ENCODE results near the gene TDRD7. TPM values are rescaled to one million over a fixed set of nuclear protein-coding genes. Genes with fewer than 3 reads are reported as not detected.

TDRD7 gene
- polyA plus RNA-seq, 1 of the 3 experiments (the other 2 are of a cell fraction): 4.9 TPM

DNA sequence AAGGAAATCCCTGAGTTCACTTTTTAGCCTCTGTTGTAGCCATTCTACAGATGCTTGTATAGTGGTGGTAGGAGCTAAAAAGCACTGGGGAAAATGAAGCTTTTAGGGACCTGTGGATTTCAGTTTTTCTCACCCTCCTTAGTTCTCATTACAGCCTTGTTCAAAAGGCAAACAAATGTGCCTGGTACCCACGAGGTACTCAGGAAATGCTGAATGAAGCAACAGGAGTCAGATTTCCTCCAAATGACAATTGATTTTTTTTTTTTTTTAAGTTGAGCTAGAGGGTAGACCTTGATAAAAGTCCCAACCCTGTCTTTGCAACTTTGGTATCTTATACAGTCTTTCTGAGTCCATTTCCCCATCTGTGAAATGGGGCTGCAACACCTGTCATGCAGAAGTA, 68.3 kb downstream of the TDRD7 start:
- CTCF ChIA-PET: interaction anchor here (0.8 to 4.7 kb wide), 9 partner anchors 9 to 136 kb away, joined by 3 to 59 read pairs (median 5); partner anchors contain the start of genes TDRD7 and TMOD1

DNA sequence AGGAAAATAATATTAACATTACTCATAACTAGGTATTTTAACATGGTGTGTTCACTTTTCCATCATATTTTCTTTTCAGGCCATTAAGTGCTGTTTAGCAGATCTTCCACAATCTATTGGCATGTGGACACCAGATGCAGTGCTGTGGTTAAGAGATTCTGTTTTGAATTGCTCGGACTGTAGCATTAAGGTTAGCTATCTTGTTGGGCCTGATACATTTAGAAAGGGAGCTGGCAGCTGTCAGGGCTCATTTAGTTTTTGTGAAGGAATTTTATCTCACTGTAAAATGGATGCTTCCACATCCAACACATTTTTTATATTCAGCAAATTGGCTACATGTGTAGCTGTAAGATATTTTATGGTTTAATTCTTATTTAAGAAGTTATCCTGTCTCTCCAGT, 68.9 kb downstream of the TDRD7 start:
- no peak overlapping the region for H3K4me3 ChIP-seq (ENCODE audit: low read depth in 2 of 2, low read length in 1 of 2)
- H3K27ac ChIP-seq (ENCODE audit: low read depth in 2 of 2, low read length in 1 of 2): peak overlapping the region in 1 of 2 experiments; percentile 69; a peak in 2 of 4 replicates
- no peak overlapping the region for H3K9ac ChIP-seq
- H3K36me3 ChIP-seq (replicated peaks in 1 of 2; ENCODE audit: control insufficient read depth in 1 of 2, insufficient read depth in 2 of 2, low read length in 1 of 2): peaks cover 13 to 33% of the 10 kb centered on the region in 2 experiments
- ChIA-PET CTCF (interaction anchor here (0.9 to 4.7 kb wide), 10 partner anchors 8 to 135 kb away, joined by 3 to 59 read pairs (median 5); partner anchors contain the start of genes TDRD7 and TMOD1), POLR2A (interaction anchor here (1.3 to 1.6 kb wide), 2 partner anchors 21 to 75 kb away, joined by 4 to 7 read pairs; partner anchors contain the start of gene TMOD1)
- no peaks in the 10 kb centered on the region for H3K9me3 ChIP-seq
- peak; percentile 58 for DNase-seq
- H3K4me2 ChIP-seq: no peak overlapping the region
- WGBS (ENCODE audit: low lambda C conversion rate): 38% methylated on average over 1 of the region's 1 CpG
- H2AFZ ChIP-seq (ENCODE audit: low read depth): no peak overlapping the region
- no peaks in the 10 kb centered on the region for H4K20me1 ChIP-seq (ENCODE audit: insufficient read depth)
- H3K9me2 ChIP-seq: no peaks in the 10 kb centered on the region; the same call in 1 of the 2 replicates
- peaks cover 0 to 29% of the 10 kb centered on the region in 2 experiments; a peak in 2 of 4 replicates for H3K4me1 ChIP-seq (ENCODE audit: control insufficient read depth in 1 of 2, insufficient read depth in 2 of 2, low read depth in 1 of 2, low read length in 1 of 2)
- no peaks in the 10 kb centered on the region for H3F3A ChIP-seq (replicated peaks; ENCODE audit: insufficient read depth)
- H3K27me3 ChIP-seq (ENCODE audit: insufficient read depth): no peaks in the 10 kb centered on the region
- no peaks in the 10 kb centered on the region for H3K79me2 ChIP-seq (ENCODE audit: insufficient read depth)
- peak; percentile 77 for TF ChIP-seq POLR2AphosphoS5 (IDR thresholded peaks at IDR 0.05; ENCODE audit: low read depth, low read length)
- TF ChIP-seq GABPA (IDR thresholded peaks at IDR 0.05; ENCODE audit: low read depth): no peak
- no peak for TF ChIP-seq TAF1 (IDR thresholded peaks at IDR 0.05; ENCODE audit: borderline replicate concordance, low read depth, low read length)
- TF ChIP-seq NRF1 (IDR thresholded peaks at IDR 0.05; ENCODE audit: low read depth, low read length): no peak
- peak; percentile 68; the same call in 1 of the 2 replicates for TF ChIP-seq FOXJ3 (CRISPR knock-in tag; IDR thresholded peaks at IDR 0.05)
- TF ChIP-seq MEF2A (IDR thresholded peaks at IDR 0.05; ENCODE audit: borderline replicate concordance, low read depth): no peak
- peak in 1 of 2 experiments; percentile 23; a peak in 2 of 4 replicates for TF ChIP-seq EP300 (IDR thresholded peaks at IDR 0.05; ENCODE audit: borderline replicate concordance in 1 of 2, low read depth in 1 of 2, low read length in 1 of 2)
- TF ChIP-seq, protein P1, sequence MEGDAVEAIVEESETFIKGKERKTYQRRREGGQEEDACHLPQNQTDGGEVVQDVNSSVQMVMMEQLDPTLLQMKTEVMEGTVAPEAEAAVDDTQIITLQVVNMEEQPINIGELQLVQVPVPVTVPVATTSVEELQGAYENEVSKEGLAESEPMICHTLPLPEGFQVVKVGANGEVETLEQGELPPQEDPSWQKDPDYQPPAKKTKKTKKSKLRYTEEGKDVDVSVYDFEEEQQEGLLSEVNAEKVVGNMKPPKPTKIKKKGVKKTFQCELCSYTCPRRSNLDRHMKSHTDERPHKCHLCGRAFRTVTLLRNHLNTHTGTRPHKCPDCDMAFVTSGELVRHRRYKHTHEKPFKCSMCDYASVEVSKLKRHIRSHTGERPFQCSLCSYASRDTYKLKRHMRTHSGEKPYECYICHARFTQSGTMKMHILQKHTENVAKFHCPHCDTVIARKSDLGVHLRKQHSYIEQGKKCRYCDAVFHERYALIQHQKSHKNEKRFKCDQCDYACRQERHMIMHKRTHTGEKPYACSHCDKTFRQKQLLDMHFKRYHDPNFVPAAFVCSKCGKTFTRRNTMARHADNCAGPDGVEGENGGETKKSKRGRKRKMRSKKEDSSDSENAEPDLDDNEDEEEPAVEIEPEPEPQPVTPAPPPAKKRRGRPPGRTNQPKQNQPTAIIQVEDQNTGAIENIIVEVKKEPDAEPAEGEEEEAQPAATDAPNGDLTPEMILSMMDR (IDR thresholded peaks at IDR 0.05): no peak
- TF ChIP-seq GATA2 (CRISPR knock-in tag; IDR thresholded peaks at IDR 0.05): peak; percentile 62; the same call in 1 of the 2 replicates
- no peak for TF ChIP-seq MXI1 (IDR thresholded peaks at IDR 0.05; ENCODE audit: low read depth, low read length)
- no peak for TF ChIP-seq FOSL2 (IDR thresholded peaks at IDR 0.05; ENCODE audit: borderline replicate concordance, low read depth)
- TF ChIP-seq CHD2 (IDR thresholded peaks at IDR 0.05; ENCODE audit: low read length, partially characterized antibody): peak; percentile 88
- peak; percentile 100 for TF ChIP-seq RCOR1 (IDR thresholded peaks at IDR 0.05; ENCODE audit: low read length)
- peak; percentile 12; the same call in 1 of the 2 replicates for TF ChIP-seq JUND (IDR thresholded peaks at IDR 0.05)
- TF ChIP-seq PBX3 (IDR thresholded peaks at IDR 0.05): peak; percentile 66

More for the DNA sequence above, 68.3 kb downstream of the TDRD7 start:
- Histone ChIP-seq H3K36me3 (replicated peaks in 1 of 2; ENCODE audit: control insufficient read depth in 1 of 2, insufficient read depth in 2 of 2, low read length in 1 of 2) (peaks cover 13 to 30% of the 10 kb centered on the region in 2 experiments), H3K4me2 (no peak overlapping the region), H3K9ac (no peak overlapping the region), H3K79me2 (ENCODE audit: insufficient read depth) (no peaks in the 10 kb centered on the region), H3K9me2 (no peaks in the 10 kb centered on the region; the same call in 1 of the 2 replicates), H3F3A (replicated peaks; ENCODE audit: insufficient read depth) (no peaks in the 10 kb centered on the region), H3K4me1 (ENCODE audit: control insufficient read depth in 1 of 2, insufficient read depth in 2 of 2, low read depth in 1 of 2, low read length in 1 of 2) (peaks cover 0 to 29% of the 10 kb centered on the region in 2 experiments; a peak in 2 of 4 replicates), H3K9me3 (no peaks in the 10 kb centered on the region), H4K20me1 (ENCODE audit: insufficient read depth) (no peaks in the 10 kb centered on the region), H3K27me3 (ENCODE audit: insufficient read depth) (no peaks in the 10 kb centered on the region), H3K4me3 (ENCODE audit: low read depth in 2 of 2, low read length in 1 of 2) (no peak overlapping the region), H3K27ac (ENCODE audit: low read depth in 2 of 2, low read length in 1 of 2) (peak overlapping the region in 1 of 2 experiments; percentile 69; a peak in 2 of 4 replicates), H2AFZ (ENCODE audit: low read depth) (no peak overlapping the region)
- DNase-seq: no peak
- WGBS (ENCODE audit: low lambda C conversion rate): 37% methylated on average over 1 of the region's 1 CpG
- POLR2A ChIA-PET: interaction anchor here (0.6 to 1.6 kb wide), 3 partner anchors 22 to 82 kb away, joined by 4 to 7 read pairs (median 4); partner anchors contain the start of gene TMOD1
- TF ChIP-seq TAF1 (IDR thresholded peaks at IDR 0.05; ENCODE audit: borderline replicate concordance, low read depth, low read length) (no peak), YY1 (IDR thresholded peaks at IDR 0.05; ENCODE audit: low read depth) (no peak), GABPA (IDR thresholded peaks at IDR 0.05; ENCODE audit: low read depth) (no peak), JUND (IDR thresholded peaks at IDR 0.05) (no peak), NRF1 (IDR thresholded peaks at IDR 0.05; ENCODE audit: low read depth, low read length) (no peak), TEAD4 (IDR thresholded peaks at IDR 0.05; ENCODE audit: borderline replicate concordance, insufficient read depth) (no peak), EZH2phosphoT487 (IDR thresholded peaks at IDR 0.05; ENCODE audit: borderline replicate concordance, low read depth) (no peak), POLR2AphosphoS5 (IDR thresholded peaks at IDR 0.05; ENCODE audit: low read depth, low read length) (no peak), MXI1 (IDR thresholded peaks at IDR 0.05; ENCODE audit: low read depth, low read length) (no peak)
- TF ChIP-seq, protein P2, sequence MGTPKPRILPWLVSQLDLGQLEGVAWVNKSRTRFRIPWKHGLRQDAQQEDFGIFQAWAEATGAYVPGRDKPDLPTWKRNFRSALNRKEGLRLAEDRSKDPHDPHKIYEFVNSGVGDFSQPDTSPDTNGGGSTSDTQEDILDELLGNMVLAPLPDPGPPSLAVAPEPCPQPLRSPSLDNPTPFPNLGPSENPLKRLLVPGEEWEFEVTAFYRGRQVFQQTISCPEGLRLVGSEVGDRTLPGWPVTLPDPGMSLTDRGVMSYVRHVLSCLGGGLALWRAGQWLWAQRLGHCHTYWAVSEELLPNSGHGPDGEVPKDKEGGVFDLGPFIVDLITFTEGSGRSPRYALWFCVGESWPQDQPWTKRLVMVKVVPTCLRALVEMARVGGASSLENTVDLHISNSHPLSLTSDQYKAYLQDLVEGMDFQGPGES (IDR thresholded peaks at IDR 0.05; ENCODE audit: low read depth, low read length): no peak
- TF ChIP-seq, protein P3, sequence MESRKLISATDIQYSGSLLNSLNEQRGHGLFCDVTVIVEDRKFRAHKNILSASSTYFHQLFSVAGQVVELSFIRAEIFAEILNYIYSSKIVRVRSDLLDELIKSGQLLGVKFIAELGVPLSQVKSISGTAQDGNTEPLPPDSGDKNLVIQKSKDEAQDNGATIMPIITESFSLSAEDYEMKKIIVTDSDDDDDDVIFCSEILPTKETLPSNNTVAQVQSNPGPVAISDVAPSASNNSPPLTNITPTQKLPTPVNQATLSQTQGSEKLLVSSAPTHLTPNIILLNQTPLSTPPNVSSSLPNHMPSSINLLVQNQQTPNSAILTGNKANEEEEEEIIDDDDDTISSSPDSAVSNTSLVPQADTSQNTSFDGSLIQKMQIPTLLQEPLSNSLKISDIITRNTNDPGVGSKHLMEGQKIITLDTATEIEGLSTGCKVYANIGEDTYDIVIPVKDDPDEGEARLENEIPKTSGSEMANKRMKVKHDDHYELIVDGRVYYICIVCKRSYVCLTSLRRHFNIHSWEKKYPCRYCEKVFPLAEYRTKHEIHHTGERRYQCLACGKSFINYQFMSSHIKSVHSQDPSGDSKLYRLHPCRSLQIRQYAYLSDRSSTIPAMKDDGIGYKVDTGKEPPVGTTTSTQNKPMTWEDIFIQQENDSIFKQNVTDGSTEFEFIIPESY (IDR thresholded peaks at IDR 0.05; ENCODE audit: borderline replicate concordance, low read depth): no peak

Data from SK-N-SH (cell line).